ENCODE measurements around the gene ERBB4.
"Not testable (repeated sequence)": the region's sequence is repeated elsewhere in the genome, so short reads cannot be mapped to it uniquely, and the experiment has no call there.

The ERBB4 gene

GRCh38 chr2:212146416-212146815 is 392.2 kb downstream of the ERBB4 start:
- DNase-seq (ENCODE audit: low spot score), result no peak

GRCh38 chr2:212145121-212145520 is 393.5 kb downstream of the ERBB4 start:
- DNase-seq (ENCODE audit: low spot score), result no peak

- DNase-seq (ENCODE audit: low spot score), result no peak
Observed at GRCh38 chr2:212142631-212143030, 396.0 kb downstream of the ERBB4 start.

- no peak for DNase-seq (ENCODE audit: low spot score)
Observed at GRCh38 chr2:212141499-212141898, 397.1 kb downstream of the ERBB4 start.

- no peak for DNase-seq (ENCODE audit: low spot score)
Observed at GRCh38 chr2:212136216-212136795, 402.3 kb downstream of the ERBB4 start.

- DNase-seq (ENCODE audit: low spot score), result no peak
Observed at GRCh38 chr2:212135739-212136138, 402.9 kb downstream of the ERBB4 start.

- no peak for DNase-seq (ENCODE audit: low spot score)
Observed at GRCh38 chr2:212133337-212133736, 405.3 kb downstream of the ERBB4 start.

- DNase-seq (ENCODE audit: low spot score), result no peak
Observed at GRCh38 chr2:212124598-212124997, 414.0 kb downstream of the ERBB4 start.

- DNase-seq (ENCODE audit: low spot score), result no peak
Observed at GRCh38 chr2:212119591-212119990, 419.0 kb downstream of the ERBB4 start.

- DNase-seq (ENCODE audit: low spot score), result no peak
Observed at GRCh38 chr2:212117926-212118325, 420.7 kb downstream of the ERBB4 start.

- no peak for DNase-seq (ENCODE audit: low spot score)
Observed at GRCh38 chr2:212114489-212114888, 424.1 kb downstream of the ERBB4 start.

GRCh38 chr2:212112401-212112800 is 426.2 kb downstream of the ERBB4 start:
- DNase-seq (ENCODE audit: low spot score), result no peak

GRCh38 chr2:212109792-212110680 is 428.6 kb downstream of the ERBB4 start:
- DNase-seq (ENCODE audit: low spot score), result no peak

GRCh38 chr2:212109217-212109616 is 429.4 kb downstream of the ERBB4 start:
- no peak for DNase-seq (ENCODE audit: low spot score)

- no peak for DNase-seq (ENCODE audit: low spot score)
Observed at GRCh38 chr2:212107989-212108388, 430.6 kb downstream of the ERBB4 start.

- no peak for DNase-seq (ENCODE audit: low spot score)
Observed at GRCh38 chr2:212107014-212107413, 431.6 kb downstream of the ERBB4 start.

- DNase-seq (ENCODE audit: low spot score), result not testable (repeated sequence)
Observed at GRCh38 chr2:212106536-212106935, 432.1 kb downstream of the ERBB4 start.

- DNase-seq (ENCODE audit: low spot score), result no peak
Observed at GRCh38 chr2:212099658-212100057, 438.9 kb downstream of the ERBB4 start.

GRCh38 chr2:212098966-212099365 is 439.6 kb downstream of the ERBB4 start:
- no peak for DNase-seq (ENCODE audit: low spot score)

GRCh38 chr2:212097001-212097400 is 441.6 kb downstream of the ERBB4 start:
- no peak for DNase-seq (ENCODE audit: low spot score)

GRCh38 chr2:212089873-212090272 is 448.7 kb downstream of the ERBB4 start:
- DNase-seq (ENCODE audit: low spot score), result no peak

GRCh38 chr2:212088353-212088752 is 450.2 kb downstream of the ERBB4 start:
- no peak for DNase-seq (ENCODE audit: low spot score)

GRCh38 chr2:212083492-212083891 is 455.1 kb downstream of the ERBB4 start:
- DNase-seq (ENCODE audit: low spot score), result no peak

- DNase-seq (ENCODE audit: low spot score), result no peak
Observed at GRCh38 chr2:212078103-212078502, 460.5 kb downstream of the ERBB4 start.
